Measurements from ENCODE around the gene GJA1.

- TF ChIP-seq CTCF (IDR thresholded peaks at IDR 0.05; ENCODE audit: insufficient read depth, low read length, poor library complexity, severe bottlenecking), result no peak
- no peak for TF ChIP-seq EZH2phosphoT487 (conservative IDR thresholded peaks at IDR 0.05; ENCODE audit: low read length)
Observed at GRCh38 chr6:121438869-121439268, 3.4 kb downstream of the GJA1 start.
